ENCODE data around the gene SSR3. TPM values are rescaled to one million over a fixed set of nuclear protein-coding genes. Genes with fewer than 3 reads are reported as not detected.

Gene SSR3
- total RNA-seq, 1 experiment from 2014 or later: 177 TPM

- ATAC-seq (peak; percentile 91), DNase-seq (ENCODE audit: low read depth, low spot score) (peak; percentile 37)
- intact Hi-C loops (cut with micrococcal nuclease): loop anchor here (1.0 to 10.0 kb wide), 3 partner anchors 358 to 572 kb away; no protein-coding TSS in a partner anchor
- TF ChIP-seq CTCF (IDR thresholded peaks at IDR 0.05 in 2 of 3, conservative IDR thresholded peaks at IDR 0.05 in 1 of 3; ENCODE audit: borderline replicate concordance in 1 of 3, insufficient read depth in 1 of 3, low read depth in 2 of 3, low read length in 2 of 3) (peak; percentile 30 to 81 (median 69); a peak in 5 of 6 replicates), JUND (IDR thresholded peaks at IDR 0.05) (no peak), RAD21 (IDR thresholded peaks at IDR 0.05; ENCODE audit: low read depth) (peak; percentile 83)
- ChIA-PET POLR2A (no interaction called here), CTCF (interaction anchor here (0.5 to 3.7 kb wide), 26 partner anchors 11 to 628 kb away, joined by 3 to 62 read pairs (median 4); no protein-coding TSS in a partner anchor), RAD21 (ENCODE audit: low non-redundant PET in 1 of 2, low total read pairs in 2 of 2, uncharacterized antibody in 2 of 2, unreplicated experiment in 2 of 2) (interaction anchor here (0.7 to 1.4 kb wide), 6 partner anchors 10 to 359 kb away, joined by 3 to 5 read pairs (median 3); no protein-coding TSS in a partner anchor)
- H3K27me3 ChIP-seq (ENCODE audit: insufficient read depth, low read length): no peaks in the 10 kb centered on the region
- H3K9me2 ChIP-seq (ENCODE audit: insufficient read depth): no peaks in the 10 kb centered on the region
- H3K9me3 ChIP-seq (ENCODE audit: control insufficient read depth in 1 of 2, insufficient read depth in 1 of 2, low read depth in 1 of 2, low read length in 2 of 2): no peaks in the 10 kb centered on the region
- H2AFZ ChIP-seq (ENCODE audit: low read depth, low read length, poor library complexity, severe bottlenecking): no peak overlapping the region
- no peak overlapping the region for H3K9ac ChIP-seq (ENCODE audit: low read length)
- no peak overlapping the region for H3K4me2 ChIP-seq (ENCODE audit: low read length)
- peaks cover 4 to 6% of the 10 kb centered on the region in 2 experiments; a peak in 2 of 4 replicates for H3K4me1 ChIP-seq (ENCODE audit: control insufficient read depth in 1 of 2, insufficient read depth in 2 of 2, low read length in 2 of 2)
- no TSS peak for BruUV-seq (replicated peaks)
- H3K79me2 ChIP-seq (ENCODE audit: insufficient read depth, low read length): no peaks in the 10 kb centered on the region
- H4K20me1 ChIP-seq (ENCODE audit: insufficient read depth): no peaks in the 10 kb centered on the region
- H3K36me3 ChIP-seq (ENCODE audit: control insufficient read depth in 1 of 2, insufficient read depth in 2 of 2, low read length in 2 of 2): no peaks in the 10 kb centered on the region
- H3K4me3 ChIP-seq (replicated peaks in 1 of 2; ENCODE audit: low read depth in 1 of 2, low read length in 2 of 2): no peak overlapping the region
- H3K27ac ChIP-seq (ENCODE audit: low read depth, low read length): no peak overlapping the region
Measured at GRCh38 chr3:156509189-156510174, 45.4 kb downstream of the SSR3 start.

DNA sequence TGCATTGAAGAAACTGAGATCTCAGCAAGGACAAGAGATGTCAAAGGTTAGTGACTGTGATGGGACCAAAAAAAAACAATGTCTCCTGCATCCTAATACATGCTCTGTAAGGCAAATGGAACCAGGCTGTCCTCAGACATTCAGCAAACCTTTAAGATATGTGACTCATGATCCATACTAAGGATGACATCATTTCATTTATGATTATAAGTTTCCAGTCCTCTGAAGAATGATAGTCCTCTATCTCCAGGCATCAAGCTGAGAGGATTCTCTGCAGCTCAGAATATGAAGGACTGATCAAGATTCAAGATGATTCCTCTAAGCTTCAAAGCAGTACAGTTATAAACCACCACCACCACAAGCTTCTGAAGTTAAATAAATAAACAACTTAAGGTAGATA is 47.6 kb downstream of the SSR3 start:
- CTCF ChIA-PET: interaction anchor here (3.4 to 3.7 kb wide), 2 partner anchors 57 to 356 kb away, joined by 17 to 62 read pairs; no protein-coding TSS in a partner anchor
- intact Hi-C loops (cut with micrococcal nuclease): no loop called here
- no peak overlapping the region for H3K4me2 ChIP-seq (ENCODE audit: low read length)
- no peak overlapping the region for H3K9ac ChIP-seq (ENCODE audit: low read length)
- no peak overlapping the region for H2AFZ ChIP-seq (ENCODE audit: low read depth, low read length, poor library complexity, severe bottlenecking)
- H3K9me2 ChIP-seq (ENCODE audit: insufficient read depth): no peaks in the 10 kb centered on the region
- POLR2A ChIA-PET: no interaction called here
- H3K9me3 ChIP-seq (ENCODE audit: control insufficient read depth in 1 of 2, insufficient read depth in 1 of 2, low read depth in 1 of 2, low read length in 2 of 2): no peaks in the 10 kb centered on the region
- H3K36me3 ChIP-seq (ENCODE audit: control insufficient read depth in 1 of 2, insufficient read depth in 2 of 2, low read length in 2 of 2): no peaks in the 10 kb centered on the region
- no peaks in the 10 kb centered on the region for H3K27me3 ChIP-seq (ENCODE audit: insufficient read depth, low read length)
- no peak overlapping the region for H3K27ac ChIP-seq (ENCODE audit: low read depth, low read length)
- BruUV-seq (replicated peaks): no TSS peak
- no peaks in the 10 kb centered on the region for H4K20me1 ChIP-seq (ENCODE audit: insufficient read depth)
- ATAC-seq (no peak), DNase-seq (ENCODE audit: low read depth, low spot score) (no peak)
- no peaks in the 10 kb centered on the region for H3K4me1 ChIP-seq (ENCODE audit: control insufficient read depth in 1 of 2, insufficient read depth in 2 of 2, low read length in 2 of 2)
- TF ChIP-seq EZH2 (IDR thresholded peaks at IDR 0.05) (no peak), CEBPB (IDR thresholded peaks at IDR 0.05; ENCODE audit: low read depth) (no peak), EGR1 (IDR thresholded peaks at IDR 0.05; ENCODE audit: low read depth) (no peak), YY1 (IDR thresholded peaks at IDR 0.05; ENCODE audit: extremely low read depth, insufficient replicate concordance, low read depth, low read length) (no peak), MAX (IDR thresholded peaks at IDR 0.05) (no peak), RAD21 (IDR thresholded peaks at IDR 0.05; ENCODE audit: low read depth) (no peak), ZFX (IDR thresholded peaks at IDR 0.05) (no peak), FOSL1 (IDR thresholded peaks at IDR 0.05; ENCODE audit: low read depth) (0 out of 2 replicates have a peak, but pooled peaks have one; percentile 15)
- no peak overlapping the region for H3K4me3 ChIP-seq (replicated peaks in 1 of 2; ENCODE audit: low read depth in 1 of 2, low read length in 2 of 2)
- RAD21 ChIA-PET (ENCODE audit: low non-redundant PET in 1 of 2, low total read pairs in 2 of 2, uncharacterized antibody in 2 of 2, unreplicated experiment in 2 of 2): no interaction called here
- H3K79me2 ChIP-seq (ENCODE audit: insufficient read depth, low read length): no peaks in the 10 kb centered on the region

All from HCT116 (cell line).